Hepatocyte (in vitro differentiated cells): ENCODE data around the gene ARFGAP1.

ENCODE experiments used
- CTCF ChIP-seq: fragments of 200-600 bp; sonication (generic); IDR thresholded peaks from 2 replicates; pipeline ENCODE4 v1.5.1; 2016; ENCODE audit warnings: antibody characterized with exemption, mild to moderate bottlenecking; ENCODE audit not compliant: poor library complexity
- EZH2 ChIP-seq: fragments of 200-600 bp; sonication (generic); IDR thresholded peaks from 2 replicates; pipeline ENCODE4 v1.6.1; 2016; ENCODE audit warnings: antibody characterized with exemption, mild to moderate bottlenecking, borderline replicate concordance
- EZH2phosphoT487 ChIP-seq: fragments of 200-600 bp; sonication (generic); IDR thresholded peaks from one replicate; pipeline ENCODE4 v1.6.1; 2018; ENCODE audit warnings: antibody characterized with exemption, mild to moderate bottlenecking, low read depth, moderate library complexity; ENCODE audit not compliant: unreplicated experiment, severe bottlenecking

DNA sequence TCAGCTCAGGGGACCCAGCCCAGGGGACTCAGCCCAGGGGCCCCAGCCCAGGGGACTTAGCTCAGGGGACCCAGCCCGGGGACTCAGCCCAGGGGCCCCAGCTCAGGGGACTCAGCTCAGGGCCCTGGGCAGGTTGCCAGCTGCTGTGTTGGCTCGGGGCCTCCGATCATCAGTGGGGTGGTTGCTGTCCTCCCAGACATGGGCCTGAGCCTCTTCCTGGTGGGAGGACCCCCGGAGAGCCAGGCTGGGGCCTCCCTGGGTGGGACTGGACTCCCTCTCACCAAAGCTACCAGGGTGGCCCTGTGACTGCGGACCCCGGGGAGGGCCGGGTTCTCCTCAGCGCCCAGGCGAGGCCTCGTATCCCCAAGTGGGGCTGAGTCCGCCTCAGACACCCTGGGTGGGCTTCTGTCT is 24.8 kb downstream of the ARFGAP1 start:
- TF ChIP-seq CTCF (no peak), EZH2 (no peak), EZH2phosphoT487 (no peak)
